Measurements from ENCODE around the gene SNURF.
"Not testable (repeated sequence)": the region's sequence is repeated elsewhere in the genome, so short reads cannot be mapped to it uniquely, and the experiment has no call there.

SNURF gene, protein sequence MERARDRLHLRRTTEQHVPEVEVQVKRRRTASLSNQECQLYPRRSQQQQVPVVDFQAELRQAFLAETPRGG

GRCh38 chr15:24954783-24955530 lies at the start of gene SNURF, which contains the start of gene SNRPN:
Gene SNURF (plus strand): TSS chr15:24954987. CDS start chr15:24955049, 62 bp downstream.
Gene SNRPN (plus strand): TSS chr15:24954987. CDS start chr15:24974454, 19,467 bp downstream.
- peak; percentile 19 for DNase-seq

DNA sequence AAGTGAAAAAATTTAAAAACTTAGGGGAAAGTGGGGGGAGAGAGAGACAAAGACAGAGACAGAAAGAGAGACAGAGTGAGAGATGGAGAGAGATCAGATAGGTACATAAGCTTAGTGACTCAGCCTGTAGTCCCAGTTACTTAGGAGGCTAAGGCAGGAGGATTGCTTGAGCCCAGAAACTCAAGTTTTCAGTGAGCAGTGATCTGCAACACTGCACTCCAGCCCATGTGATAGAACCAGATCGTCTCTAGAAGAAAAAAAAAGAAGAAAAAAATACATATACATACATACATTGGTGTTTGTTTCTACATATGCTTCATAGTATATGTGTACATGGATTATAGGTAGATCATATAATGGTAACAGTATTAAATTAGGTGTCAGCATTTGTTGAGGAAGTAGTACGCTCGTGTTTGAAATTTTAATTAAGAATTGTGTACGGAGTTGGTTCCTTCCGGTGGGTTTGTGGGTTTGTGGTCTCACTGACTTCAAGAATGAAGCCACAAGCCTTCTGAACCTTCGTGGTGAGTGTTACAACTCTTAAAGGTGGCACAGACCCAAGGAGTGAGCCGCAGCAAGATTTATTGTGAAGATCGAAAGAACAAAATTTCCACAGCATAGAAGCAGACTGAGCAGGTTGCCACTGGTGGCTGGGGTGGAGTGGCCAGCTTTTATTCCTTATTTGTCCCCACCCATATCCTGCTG lies 38.3 kb upstream of the SNURF start:
- DNase-seq, result no peak

- no peak for DNase-seq
Observed at GRCh38 chr15:24917431-24917830, 37.4 kb upstream of the SNURF start.

DNA sequence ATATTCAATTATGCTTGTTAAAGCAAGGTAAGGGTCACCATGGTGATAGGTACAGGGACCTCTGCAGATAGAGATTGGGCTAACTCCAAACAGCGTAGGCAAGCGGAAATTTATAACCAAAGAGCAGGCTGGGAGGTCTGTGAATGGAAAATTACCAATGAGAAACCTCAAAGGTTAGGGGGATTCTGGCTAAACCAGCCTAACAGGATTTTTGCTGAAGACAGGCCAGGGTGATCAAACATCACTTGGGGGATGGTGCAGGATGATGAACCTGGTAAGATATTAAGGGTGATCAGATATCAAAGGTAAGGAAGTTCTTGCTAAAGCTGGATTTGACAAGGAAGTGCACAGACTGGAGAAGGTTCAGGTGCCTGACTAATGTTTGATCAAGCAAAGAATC lies 35.3 kb upstream of the SNURF start:
- no peak for DNase-seq

DNA sequence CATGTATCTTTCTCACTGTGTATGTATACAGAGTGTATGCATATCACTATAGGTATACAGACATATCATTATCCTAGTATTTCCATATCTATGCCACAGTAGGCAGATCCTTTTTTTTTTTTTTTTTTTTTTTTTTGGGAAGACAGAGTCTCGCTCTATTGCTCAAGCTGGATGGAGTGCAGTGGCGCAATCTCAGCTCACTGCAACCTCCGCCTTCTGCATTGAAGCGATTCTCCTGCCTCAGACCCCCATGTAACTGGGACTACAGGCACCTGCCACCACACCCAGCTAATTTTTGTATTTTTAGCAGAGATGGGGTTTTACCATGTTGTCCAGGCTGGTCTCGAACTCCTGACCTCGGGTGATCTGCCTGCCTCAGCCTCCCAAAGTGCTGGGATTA lies 32.0 kb upstream of the SNURF start:
- not testable (repeated sequence) for DNase-seq

GRCh38 chr15:24924153-24924552 lies 30.6 kb upstream of the SNURF start:
- no peak for DNase-seq

GRCh38 chr15:24924621-24925020 lies 30.2 kb upstream of the SNURF start:
- DNase-seq, result no peak

GRCh38 chr15:24931874-24932732 lies 22.7 kb upstream of the SNURF start:
- not testable (repeated sequence) for DNase-seq

DNA sequence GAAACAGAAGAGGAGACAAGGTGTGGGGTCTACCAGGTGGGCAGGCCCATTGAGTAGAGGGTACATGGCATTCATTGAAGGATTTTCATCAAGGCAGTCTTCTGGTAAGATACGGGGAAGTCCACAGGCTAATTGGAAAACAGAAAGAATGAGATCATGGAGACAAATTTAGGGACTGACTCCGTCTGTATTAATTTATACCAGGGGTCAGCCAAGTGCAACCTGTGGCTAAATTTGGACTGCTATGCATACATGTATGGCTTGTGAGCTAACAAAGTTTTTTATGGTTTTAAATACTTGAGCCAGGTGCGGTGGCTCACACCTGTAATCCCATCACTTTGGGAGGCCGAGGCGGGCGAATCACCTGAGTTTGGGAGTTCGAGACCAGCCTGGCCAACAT lies 21.1 kb upstream of the SNURF start:
- no peak for DNase-seq

DNA sequence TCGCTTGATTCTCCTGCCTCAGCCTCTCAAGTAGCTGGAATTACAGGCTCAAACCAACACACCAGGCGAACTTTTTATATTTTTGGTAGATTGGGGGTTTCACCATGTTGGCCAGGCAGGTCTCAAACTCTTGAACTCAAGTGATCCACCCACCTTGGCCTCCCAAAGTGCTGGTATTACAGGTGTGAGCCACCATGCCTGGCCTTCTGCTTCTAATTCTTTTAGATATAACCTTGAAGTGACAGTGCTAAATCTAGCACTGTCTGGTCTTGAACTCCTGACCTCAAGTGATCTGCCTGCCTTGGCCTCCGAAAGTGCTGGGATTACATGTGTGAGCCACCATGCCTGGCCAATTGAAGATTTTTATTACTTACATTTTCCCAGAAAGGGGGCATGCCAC lies 16.6 kb upstream of the SNURF start:
- DNase-seq, result not testable (repeated sequence)

GRCh38 chr15:24940236-24940635 lies 14.6 kb upstream of the SNURF start:
- DNase-seq, result no peak

DNA sequence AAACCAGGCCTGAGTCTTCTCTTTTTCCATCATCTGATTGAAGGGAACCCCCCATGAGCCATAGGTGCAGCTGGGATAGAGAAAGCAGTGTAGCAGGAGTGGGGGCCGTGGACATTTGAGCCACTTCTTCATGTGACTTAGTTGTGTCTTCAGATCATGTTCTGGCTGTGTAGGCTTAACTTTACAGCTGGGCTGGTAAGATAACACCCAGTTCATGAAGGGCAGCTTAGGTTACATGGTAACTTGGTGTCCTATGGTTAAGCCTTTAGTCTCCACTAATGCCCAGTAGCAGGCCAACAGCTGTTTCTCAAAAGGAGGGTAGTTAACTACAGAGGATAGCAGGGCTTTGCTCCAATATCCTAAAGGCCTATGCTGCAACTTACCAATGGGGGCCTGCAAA lies 11.4 kb upstream of the SNURF start:
- DNase-seq, result no peak

- DNase-seq, result no peak
Observed at GRCh38 chr15:24944954-24945353, 9.8 kb upstream of the SNURF start.

- DNase-seq, result no peak
Observed at GRCh38 chr15:24945711-24946110, 9.1 kb upstream of the SNURF start.

DNA sequence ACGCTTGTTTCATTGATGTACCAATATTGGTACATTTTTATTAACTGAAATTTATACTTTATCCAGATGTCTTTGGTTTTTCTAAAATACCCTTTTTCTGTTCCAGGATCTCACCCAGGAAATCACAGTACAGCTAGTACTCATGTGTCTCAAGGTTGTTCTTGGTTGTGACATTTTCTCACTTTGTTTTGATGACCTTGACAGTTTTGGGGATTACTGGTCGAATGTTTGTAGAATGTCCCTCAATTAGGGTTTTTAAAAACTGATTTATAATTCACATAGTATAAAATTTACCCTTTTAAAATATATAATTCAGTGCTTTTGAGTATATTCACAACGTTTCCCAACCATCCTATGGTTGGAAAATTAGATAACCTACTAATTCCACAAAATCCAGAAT lies 6.3 kb upstream of the SNURF start:
- DNase-seq, result no peak

DNA sequence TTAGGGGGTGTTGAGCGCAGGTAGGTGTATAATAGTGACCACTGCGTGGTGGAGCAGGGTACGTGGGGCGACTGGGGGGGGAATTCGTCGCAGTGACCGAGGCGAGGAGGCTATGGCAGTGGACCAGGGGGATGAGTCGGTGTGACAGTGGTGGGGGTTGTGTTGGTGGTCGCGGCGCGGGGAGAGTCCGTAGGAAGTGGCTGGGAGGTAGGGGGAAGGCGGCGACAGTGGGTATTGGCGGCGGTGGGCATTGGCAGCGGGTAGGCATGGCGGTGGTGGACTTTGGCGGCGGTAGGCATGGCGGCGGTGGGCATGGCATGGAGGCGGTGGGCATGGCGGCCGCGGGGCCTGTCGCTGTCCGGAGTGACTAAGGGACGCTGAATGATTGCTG lies 739 bp downstream of the SNURF start:
- no peak for DNase-seq

DNA sequence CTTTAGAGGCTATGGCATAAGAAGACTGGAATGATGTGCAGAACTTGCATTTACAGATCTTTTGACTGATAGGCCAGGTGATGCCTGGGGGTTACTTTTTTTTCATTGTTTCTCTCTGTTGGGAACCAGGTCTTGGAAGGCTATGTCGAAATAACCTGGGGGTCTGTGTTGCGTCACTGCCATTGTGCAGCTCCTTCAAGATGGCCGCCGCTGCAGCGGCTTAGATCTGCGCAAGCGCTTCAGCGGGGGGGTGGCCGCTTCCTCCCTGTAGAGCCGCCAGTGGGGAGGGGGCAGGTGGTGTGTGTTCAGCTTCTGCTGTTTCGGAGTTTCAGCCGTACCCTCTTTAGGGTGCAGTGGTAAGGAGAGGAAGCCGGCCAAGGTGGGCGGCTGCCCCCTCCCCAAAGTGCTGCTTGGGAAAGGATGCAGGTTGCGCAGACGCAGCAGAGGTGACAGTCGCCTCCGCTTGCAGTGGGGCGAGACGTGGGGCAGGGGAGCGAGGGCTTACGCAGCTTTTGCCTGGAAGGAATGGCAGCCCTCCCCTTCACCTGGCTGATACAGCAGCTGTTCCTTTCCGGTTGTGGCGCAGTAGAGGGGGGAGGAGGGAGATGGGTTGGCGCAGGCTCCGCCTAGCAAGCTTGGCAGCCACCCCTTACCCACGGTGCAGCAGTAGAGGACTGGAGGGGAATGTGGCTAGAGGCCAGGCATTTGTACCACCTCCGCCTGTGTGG lies 1.5 kb downstream of the SNURF start:
- DNase-seq, result peak; percentile 10

DNA sequence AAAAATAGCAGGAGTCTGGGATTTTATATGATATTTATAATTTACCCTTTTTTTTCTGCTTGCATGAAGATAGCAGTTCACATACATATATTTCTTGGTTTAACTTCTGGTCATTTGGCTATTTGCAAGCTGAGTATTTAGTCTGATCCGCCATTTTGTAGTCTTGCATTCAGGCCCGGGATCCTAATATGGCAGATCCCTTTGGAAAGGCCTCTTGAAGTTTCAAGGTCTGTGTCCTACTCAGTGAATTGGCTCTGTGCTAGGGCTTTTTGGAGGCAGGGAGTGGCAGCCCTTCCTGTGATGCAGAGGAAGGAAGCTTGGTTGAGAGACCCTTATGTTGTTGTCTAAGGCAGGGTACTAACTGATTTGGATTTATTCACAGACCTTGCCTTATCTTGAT lies 2.9 kb downstream of the SNURF start:
- DNase-seq, result no peak

DNA sequence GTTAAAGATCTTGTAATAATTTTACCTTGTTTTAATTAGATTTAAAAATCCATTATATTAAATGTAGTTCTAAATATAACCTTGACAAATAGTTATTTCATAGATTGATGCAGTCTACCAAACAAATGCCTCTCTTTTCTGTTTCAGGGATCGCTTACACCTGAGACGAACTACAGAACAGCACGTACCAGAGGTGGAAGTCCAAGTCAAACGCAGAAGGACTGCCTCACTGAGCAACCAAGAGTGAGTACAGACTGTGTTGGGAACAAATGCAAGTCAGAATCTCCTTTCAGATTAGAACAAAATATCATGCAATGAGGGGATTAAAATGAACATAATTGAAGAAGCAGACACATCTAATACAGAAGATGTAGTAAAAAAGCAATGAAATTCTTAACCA lies 7.2 kb downstream of the SNURF start:
- no peak for DNase-seq

GRCh38 chr15:24962880-24963279 lies 8.1 kb downstream of the SNURF start:
- DNase-seq, result no peak

GRCh38 chr15:24966364-24967103 lies 11.7 kb downstream of the SNURF start:
- DNase-seq, result no peak

GRCh38 chr15:24971052-24971451 lies 16.3 kb downstream of the SNURF start:
- DNase-seq, result no peak
